Measurements from ENCODE around the gene LRRC25.

Gene LRRC25

DNA sequence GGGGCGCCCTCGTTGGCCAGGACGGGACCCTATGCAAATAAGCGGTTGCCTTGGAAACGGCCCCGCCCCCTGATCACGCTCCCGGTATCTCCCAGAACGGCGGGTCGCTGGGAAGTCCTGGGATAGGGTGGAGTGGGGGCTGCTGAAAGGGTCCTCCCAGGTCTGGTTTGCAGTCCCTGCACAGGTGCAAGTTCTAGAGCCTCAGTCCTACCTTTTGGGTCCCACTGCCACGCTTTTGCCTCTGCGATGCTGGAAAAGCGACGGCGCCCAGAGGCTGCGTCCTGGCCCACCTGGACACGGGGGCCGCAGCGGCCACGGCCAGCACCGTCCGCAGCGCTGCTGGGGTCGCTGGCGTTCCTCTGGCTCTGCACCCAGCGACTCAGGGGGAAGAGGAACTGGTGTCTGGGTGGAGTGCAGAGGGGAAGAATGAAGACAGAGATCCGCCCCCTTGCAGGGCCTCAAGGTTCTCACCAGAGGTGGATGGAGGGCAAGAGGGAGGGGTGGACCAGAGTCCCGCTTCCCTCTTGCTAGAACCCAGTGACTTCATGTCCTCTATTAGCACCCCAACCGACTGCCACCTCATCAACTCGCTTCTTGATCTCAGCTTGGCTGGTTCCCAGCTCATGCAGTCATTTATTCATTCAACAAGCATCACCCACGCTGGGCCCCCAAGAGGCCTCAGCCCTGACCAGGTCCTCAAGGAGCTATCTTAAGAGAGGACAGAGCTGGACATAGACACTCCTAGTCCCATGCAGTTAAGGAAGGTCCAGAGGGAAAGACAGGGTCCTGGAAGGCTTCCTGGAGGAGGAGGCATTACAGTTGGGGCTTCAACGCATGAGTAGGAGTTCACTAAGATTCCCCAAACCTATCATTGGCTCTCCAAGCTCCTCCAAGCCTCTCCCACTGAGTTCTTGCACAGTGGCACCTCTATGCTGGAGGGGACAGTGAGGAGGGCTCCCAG lies at the start of gene LRRC25:
TSS of gene LRRC25 (minus strand) at position 381 of the 961 bp plus-strand sequence. CDS start 659 bp downstream, outside the sequence.
- DNase-seq (ENCODE audit: insufficient read length, low spot score) (no peak), FAIRE-seq (no peak)
- no peak for TF ChIP-seq POLR2A (IDR thresholded peaks at IDR 0.05; ENCODE audit: low read depth, low read length)

DNA sequence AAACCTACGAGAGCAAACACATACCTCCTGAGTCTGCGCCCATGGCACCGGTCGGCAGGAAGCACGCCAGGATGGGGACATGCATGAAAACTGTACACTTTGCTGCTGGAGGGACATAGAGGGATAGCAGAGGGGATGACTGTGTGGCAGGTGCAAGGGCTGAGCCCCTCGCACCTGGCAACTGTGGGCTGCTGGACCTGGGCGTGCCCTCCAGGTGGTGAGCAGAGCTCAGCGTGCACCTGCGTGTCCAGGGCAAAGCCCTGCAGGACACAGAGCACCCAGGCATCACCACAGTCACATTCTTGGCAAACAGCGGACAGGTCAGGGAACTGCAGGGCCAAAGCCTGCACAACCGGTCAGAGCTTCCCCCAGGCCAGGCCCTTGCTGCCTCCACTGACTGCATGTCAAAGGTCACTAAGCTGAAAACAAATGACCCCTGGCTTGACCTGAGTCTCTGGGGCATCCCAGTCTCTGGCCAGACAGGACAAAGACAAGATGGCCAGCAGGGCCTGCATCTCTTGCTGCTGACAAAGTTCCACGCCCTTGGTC lies 49.5 kb upstream of the LRRC25 start:
- TF ChIP-seq POLR2A (IDR thresholded peaks at IDR 0.05; ENCODE audit: low read depth, low read length): no peak
- no peak for DNase-seq (ENCODE audit: insufficient read length, low spot score)
- FAIRE-seq: no peak

DNA sequence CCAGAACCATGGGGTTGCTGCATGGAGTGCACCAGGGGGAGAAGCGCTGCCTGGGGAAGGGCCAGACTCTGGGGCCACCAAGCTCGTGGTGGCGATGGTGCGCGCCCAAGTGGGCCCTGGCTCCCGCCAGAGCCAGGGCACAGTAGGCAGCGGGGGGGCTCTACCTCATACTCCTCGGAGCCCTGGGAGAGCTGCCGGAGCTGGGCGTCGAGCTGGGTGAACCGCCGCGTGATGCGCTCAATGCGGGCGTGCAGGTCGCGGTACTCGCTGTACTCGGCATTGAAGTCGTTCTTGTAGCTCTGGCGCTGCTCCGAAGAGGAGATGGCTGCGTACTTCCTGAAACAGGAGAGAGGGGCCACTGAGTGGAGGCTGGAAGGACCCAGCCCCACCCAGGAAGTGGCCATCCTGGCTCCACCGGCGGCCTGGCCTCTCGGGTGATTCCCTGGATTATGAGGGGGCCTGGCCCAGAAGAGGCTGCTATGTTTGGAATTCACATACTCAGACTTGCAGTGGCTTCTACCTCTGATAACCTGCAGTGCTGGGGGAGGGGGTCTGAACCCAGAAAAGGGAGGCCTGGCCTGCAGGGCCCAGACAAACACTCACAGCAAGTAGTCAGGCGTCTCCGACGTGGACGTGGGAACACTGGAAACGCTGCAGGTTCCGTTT lies 48.9 kb upstream of the LRRC25 start:
- FAIRE-seq (no peak), DNase-seq (ENCODE audit: insufficient read length, low spot score) (no peak)
- no peak for TF ChIP-seq POLR2A (IDR thresholded peaks at IDR 0.05; ENCODE audit: low read depth, low read length)

DNA sequence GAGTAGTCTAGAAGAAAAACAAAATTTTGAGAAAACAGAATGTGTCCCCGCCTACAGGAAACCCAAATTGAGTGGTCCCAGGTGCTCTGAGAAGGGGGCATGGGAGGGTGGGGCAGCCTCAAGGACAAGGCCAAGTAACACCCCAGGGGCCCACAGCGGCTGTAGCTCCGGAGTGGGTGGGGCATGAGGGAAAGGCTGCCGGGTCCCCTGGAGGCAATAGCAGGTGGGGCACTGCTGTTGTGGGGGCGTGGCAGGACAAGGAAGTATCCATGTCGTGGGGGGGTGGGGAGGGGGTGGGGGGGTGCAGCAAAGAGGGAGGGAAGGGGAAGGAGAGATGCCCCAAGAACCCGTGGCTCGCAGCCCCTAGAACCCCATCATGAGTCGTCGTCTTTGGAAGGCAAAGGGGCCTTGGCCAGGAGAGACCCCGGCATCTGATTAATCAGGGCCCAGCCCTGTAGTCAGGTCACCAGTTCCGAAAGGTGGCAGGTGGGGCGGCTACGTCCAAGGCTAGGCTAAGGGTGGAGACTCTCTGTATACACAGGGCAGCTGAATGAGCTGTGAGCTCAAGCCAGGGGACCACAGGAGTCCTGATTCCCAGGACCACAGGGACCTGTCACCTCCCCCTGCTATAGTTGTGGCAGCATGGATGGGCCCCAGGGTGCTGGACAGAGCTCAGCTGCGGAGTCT lies 48.0 kb upstream of the LRRC25 start:
- FAIRE-seq (no peak), DNase-seq (ENCODE audit: insufficient read length, low spot score) (no peak)
- TF ChIP-seq POLR2A (IDR thresholded peaks at IDR 0.05; ENCODE audit: low read depth, low read length): no peak

DNA sequence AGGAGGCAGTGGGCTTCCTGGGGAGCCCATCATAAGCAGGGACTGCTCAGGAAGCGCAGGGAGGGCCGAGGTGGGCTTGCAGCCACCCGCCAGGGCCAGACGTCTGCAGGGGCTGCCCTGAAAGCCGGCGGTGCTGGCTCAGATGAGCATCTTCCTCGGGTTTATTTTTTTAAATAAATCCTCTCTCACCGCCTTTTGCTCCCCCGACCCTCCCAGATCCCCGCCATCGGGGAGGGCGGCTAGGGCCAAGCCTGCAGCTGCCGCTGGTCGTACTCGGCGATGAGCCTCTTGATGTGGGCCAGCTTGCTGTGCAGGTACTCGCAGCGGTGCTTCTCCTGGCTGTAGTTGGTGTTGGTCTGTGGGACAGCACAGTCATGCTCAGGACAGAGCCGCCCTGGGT lies 47.1 kb upstream of the LRRC25 start:
- FAIRE-seq (no peak), DNase-seq (ENCODE audit: insufficient read length, low spot score) (no peak)
- no peak for TF ChIP-seq POLR2A (IDR thresholded peaks at IDR 0.05; ENCODE audit: low read depth, low read length)

DNA sequence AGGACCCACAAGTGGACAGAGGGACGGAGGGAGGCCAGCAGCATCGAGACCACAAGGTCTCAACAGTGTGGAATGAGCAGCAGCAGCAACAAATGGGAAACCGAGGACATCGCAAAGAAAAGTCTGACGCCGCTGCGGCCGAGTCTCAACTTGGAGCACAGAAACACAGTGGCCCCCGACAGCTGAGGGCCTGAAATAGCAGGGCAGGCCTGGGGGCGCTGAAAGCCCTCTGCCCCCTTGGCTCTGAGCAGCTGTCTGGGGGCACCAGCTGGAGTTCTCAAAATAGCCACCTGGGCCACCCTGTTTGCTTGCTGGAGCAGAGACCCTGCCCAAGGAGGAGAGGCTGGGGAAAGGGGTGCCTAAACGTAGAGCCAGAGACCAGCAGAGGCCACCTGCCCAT lies 46.4 kb upstream of the LRRC25 start:
- no peak for FAIRE-seq
- TF ChIP-seq POLR2A (IDR thresholded peaks at IDR 0.05; ENCODE audit: low read depth, low read length): no peak
- DNase-seq (ENCODE audit: insufficient read length, low spot score): no peak

DNA sequence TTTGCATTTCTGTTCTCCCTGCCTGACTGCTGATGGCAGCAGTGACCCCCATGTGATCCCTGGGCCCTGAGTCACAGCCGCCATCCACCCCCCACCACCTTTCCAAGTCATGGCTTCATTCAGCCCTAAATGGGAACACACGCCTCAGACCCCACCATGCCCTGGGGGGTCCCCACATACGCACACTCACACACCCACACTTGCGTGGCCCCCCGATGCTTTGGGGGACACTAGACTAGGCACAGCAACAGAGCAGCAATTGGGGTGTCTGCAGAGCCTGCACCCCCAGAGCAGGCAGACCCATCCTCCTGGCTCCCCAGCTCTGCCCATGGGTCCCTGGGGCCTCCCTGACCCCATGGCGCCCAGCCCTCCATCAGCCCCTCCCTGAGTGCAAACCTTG lies 46.0 kb upstream of the LRRC25 start:
- TF ChIP-seq POLR2A (IDR thresholded peaks at IDR 0.05; ENCODE audit: low read depth, low read length): no peak
- no peak for FAIRE-seq
- no peak for DNase-seq (ENCODE audit: insufficient read length, low spot score)

DNA sequence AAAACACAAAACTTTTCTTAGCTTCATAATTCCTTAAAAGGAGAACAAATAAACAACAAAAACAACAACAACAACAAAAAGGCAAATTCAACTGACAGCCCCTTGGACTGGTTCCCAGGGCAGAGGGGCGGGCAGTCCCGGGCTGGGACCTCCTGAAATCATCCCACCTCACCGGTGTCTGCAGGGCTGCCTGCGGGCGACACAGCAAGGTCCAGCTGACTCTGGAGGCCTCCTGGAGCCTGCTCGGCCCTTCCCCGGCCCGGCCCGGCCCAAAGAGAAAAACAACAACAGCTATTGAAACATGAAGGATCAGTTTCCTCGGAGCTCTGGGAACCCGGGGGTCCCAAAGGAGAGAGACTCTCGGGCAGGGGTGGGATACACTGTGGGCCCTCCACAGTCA lies 45.5 kb upstream of the LRRC25 start:
- no peak for DNase-seq (ENCODE audit: insufficient read length, low spot score)
- no peak for FAIRE-seq
- no peak for TF ChIP-seq POLR2A (IDR thresholded peaks at IDR 0.05; ENCODE audit: low read depth, low read length)

DNA sequence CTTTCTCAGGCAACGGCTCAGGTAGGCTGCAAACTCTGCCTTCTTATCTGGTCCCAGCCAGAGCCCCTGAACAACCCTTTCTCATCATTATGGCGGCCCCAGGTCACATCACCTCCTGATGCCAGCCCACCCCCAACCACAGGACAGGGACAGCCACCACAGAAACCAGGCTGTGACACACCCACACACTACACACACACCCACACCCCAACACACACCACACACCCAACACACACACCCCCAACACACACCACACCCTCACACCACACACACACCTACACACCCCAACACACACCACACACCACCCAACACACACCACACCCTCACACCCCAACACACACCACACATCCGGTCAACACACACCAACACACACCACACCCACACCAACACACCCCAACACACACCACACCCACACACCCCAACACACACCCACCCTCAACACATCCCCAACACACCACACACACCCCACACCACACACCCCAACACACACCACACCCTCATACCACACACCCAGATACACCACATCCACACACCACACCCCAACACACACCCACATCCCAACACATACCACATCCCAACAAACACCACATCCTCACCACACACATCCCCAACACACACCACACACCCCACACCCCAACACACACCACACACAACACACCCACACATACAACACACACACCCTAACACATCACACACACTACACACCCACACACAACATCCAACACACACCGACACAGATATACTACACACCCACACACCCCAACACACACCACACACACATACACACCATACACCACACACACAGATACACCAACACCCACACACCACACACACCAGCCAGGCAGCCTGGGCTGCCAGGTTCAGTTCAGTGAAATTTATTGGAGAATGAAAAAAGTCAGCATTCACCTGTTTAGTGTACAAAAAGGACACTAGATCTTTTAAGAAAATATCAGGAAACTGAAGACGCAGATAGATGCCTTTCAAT lies 44.7 kb upstream of the LRRC25 start:
- no peak for TF ChIP-seq POLR2A (IDR thresholded peaks at IDR 0.05; ENCODE audit: low read depth, low read length)
- DNase-seq (ENCODE audit: insufficient read length, low spot score) (no peak), FAIRE-seq (no peak)

DNA sequence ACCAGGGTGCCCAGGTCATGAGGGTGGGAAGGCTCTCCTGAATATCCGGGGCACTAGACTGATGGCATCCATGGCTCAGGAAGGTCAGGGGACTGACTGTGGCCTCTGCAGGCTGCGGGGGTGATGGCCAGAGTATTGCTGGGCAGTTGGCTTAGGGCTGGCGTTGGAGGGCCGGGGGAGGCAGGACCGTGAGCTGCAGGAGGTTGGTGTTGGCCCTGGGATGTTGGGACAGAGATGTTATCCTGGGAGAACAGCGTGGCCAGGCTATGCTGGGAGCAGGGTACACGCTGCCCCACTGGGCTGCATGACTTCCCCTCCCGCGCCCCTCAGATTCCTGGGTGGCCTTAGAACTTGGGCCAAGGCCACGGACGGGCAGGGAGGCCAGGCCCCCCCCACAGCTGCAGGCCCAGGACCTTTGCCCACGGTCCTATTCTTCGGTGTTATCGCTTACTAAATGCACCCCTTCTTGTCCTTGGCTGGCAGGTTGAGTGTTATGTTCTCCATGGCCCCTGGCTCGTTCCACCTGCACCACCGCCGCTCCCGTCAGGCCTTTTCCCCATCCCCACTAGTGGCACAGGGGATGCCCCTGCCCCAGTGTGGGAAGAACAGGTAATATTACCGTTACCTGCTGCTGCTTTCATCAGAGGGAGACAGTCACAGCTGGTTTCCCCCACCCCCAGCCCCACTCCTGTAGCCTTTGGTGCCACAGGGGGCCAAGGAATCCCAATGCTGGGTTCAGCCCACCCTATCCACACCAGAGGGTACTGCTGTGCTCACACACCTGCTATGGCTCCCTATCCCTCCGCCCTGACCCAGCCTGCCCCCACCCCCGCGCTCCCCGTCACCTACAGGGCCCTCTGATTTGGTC lies 43.7 kb upstream of the LRRC25 start:
- TF ChIP-seq POLR2A (IDR thresholded peaks at IDR 0.05; ENCODE audit: low read depth, low read length): no peak
- no peak for DNase-seq (ENCODE audit: insufficient read length, low spot score)
- no peak for FAIRE-seq

DNA sequence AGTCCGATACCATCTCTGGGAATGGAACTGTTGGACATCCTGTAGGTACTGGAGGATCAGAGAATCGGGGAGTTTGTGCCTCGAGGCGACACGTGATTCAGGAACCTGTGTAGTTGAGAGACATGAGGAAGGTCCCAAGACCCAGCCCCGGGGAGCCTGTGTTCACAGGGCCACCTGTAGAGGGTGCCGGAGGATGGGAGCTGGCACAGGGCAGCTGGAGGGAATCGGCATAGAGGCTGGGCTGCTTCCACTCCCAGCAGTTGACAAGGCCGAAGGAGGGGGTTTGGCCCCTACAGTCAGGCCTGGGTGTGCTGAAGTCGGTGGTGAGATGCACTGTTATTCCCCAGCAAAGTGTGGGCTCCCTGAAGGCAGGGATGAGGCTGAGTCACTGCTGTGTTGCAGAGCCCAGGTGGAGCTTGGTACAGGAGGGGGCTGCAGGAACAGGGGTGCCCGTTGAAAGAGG lies 43.0 kb upstream of the LRRC25 start:
- DNase-seq (ENCODE audit: insufficient read length, low spot score): no peak
- TF ChIP-seq POLR2A (IDR thresholded peaks at IDR 0.05; ENCODE audit: low read depth, low read length): no peak
- no peak for FAIRE-seq

DNA sequence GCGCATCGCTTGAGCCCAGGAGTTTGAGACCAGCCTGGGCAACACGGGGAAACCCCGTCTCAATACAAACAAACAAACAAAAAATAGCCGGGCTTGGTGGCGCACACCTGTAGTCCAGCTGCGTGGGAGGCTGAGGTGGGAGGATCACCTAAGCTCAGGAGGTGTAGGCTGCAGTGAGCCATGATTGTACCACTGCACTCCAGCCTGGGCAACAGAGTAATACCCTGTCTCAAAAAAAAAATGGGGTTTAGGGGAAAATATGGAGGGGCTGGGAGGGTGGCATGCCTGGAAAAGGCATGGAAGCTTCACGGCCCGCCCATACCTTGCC lies 42.5 kb upstream of the LRRC25 start:
- no peak for TF ChIP-seq POLR2A (IDR thresholded peaks at IDR 0.05; ENCODE audit: low read depth, low read length)
- DNase-seq (ENCODE audit: insufficient read length, low spot score): no peak
- no peak for FAIRE-seq
